Activated CD4-positive, CD25-positive, alpha-beta regulatory T cell treated with anti-CD3 and anti-CD28 coated beads, Interleukin-2, amount 50 U/mL, for 72 hours (primary cell): ENCODE results near the gene KCTD1.

ENCODE experiments used
- DNase-seq: peaks from one replicate; pipeline ENCODE4 v3.0.0; 2021

Gene KCTD1

DNA sequence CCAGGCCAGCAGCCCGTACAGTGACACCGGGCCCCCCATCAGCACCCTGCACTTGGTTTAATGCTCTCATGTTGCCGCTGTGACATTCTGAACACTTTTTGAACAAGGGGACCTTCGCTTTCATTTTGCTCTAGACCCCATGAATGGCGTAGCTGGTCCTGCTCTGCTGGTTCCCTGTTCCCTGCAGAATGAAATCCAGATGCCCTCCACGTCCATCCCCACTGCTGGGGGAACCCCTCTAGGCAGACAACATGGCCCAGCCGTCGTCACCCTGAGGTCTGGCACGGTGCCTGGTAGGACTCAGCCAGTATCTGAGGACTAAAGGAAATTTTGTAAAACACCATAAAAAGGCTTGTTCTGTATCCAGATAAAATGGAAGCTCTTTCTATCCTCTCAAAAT lies 128.6 kb downstream of the KCTD1 start:
- DNase-seq = no peak

GRCh38 chr18:26418225-26418624 lies 130.1 kb downstream of the KCTD1 start:
- DNase-seq = no peak

GRCh38 chr18:26417190-26417589 lies 131.2 kb downstream of the KCTD1 start:
- no peak for DNase-seq

GRCh38 chr18:26416652-26417150 lies 131.7 kb downstream of the KCTD1 start:
- no peak for DNase-seq

DNA sequence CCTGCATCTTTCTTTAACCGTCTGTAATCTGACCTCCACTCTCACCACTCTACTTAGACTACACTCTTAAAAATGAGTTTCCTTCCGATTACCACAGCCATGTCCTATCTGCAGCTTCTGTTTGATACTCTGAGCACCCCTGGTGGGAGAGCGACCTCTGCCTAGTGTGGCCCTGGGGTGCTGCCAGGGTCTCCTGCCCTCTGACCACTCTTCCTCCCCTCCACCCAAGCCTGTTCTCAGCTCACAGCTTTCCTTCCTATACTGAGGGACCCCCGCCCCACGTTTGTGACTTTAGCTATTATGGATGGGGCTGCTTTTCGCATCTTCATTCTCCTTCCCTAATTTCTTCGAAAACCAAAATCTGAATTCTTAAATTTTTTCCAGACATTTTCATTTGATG lies 132.7 kb downstream of the KCTD1 start:
- DNase-seq = no peak

DNA sequence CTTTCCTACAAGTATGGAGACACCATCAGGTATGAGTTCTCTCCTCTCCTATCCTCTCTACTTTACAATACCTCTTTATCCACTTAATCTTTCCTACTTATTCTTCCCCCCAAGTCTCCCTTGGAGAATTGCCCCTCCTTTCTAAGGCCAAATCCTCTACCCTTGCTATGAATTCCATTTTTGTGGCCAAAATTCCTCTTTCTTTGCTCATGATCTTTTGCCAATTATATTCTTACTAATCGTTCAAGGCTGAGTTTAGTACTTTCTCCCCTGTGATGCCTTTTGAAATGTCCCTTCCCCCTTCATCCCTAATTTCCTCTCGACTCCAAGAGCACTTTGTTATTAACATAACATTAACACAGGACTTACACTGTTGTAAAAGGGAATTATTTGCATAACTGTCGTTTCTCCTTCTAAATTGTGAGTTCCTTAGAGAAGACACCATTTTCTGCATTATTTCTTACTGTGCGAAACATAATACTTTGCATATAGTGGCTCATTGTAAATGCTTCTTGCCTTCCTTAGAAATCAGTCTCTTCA lies 133.4 kb downstream of the KCTD1 start:
- DNase-seq = no peak

GRCh38 chr18:26409091-26409490 lies 139.3 kb downstream of the KCTD1 start:
- no peak for DNase-seq

GRCh38 chr18:26407736-26408601 lies 140.4 kb downstream of the KCTD1 start:
- no peak for DNase-seq

- DNase-seq = no peak
These were observed 141.4 kb downstream of the KCTD1 start for GRCh38 chr18:26406854-26407517.

DNA sequence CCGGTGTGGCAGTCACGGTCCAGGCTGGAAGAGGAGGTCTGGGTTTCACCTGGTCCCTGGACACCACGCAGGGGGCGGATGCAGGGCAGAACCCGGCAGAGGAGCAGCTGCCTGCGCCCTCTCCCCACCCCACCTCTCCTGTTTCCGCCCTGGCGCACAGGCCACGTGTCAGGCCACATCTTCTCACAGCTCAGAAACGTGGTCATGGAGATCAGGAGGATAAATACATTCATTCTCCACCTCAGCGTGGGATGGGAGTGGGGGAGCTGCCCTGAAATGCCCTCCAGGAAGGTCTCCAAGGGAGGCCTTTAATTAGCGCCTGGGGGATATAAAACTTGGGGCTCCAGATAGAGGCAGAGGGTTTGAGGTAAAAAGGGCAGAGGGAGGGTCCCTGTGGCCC lies 142.0 kb downstream of the KCTD1 start:
- no peak for DNase-seq

DNA sequence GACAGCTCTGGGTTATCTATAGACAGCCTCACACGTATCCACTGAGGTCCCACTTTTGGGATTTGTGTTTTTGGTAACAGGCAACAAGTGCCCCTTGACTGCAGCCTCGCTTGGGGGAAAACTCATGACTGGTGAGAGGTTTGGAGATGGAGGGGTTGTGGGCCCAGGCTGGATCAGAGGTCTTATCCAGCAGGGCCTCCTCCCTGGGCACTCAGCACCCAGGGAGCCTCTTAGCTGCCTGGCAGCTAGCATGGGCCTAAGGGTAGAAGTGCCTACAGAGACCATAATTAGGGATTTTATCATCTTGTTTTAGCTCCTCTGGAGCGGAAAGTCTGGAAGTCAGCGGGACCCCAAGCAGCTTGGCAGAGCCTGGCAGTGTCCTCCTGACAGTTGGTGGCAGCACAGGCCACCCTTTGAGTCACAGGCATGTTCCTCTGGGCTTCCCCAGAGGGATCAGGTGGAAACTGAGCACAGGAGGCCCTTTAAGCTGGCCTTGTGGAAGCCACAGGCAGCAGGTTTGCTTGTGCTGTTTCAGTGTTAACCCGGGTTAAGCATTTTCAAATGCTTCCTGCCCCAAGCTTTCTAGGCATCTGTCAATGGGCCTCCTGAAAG lies 143.1 kb downstream of the KCTD1 start:
- DNase-seq = no peak
